Measurements from ENCODE around the gene STX11. TPM values are rescaled to one million over a fixed set of nuclear protein-coding genes. Genes with fewer than 3 reads are reported as not detected.
"Not testable (repeated sequence)": the region's sequence is repeated elsewhere in the genome, so short reads cannot be mapped to it uniquely, and the experiment has no call there.

STX11 gene
- polyA plus RNA-seq, 2 of the 4 experiments (the other 2 are of a cell fraction), result 0.36 to 0.78 TPM

DNA sequence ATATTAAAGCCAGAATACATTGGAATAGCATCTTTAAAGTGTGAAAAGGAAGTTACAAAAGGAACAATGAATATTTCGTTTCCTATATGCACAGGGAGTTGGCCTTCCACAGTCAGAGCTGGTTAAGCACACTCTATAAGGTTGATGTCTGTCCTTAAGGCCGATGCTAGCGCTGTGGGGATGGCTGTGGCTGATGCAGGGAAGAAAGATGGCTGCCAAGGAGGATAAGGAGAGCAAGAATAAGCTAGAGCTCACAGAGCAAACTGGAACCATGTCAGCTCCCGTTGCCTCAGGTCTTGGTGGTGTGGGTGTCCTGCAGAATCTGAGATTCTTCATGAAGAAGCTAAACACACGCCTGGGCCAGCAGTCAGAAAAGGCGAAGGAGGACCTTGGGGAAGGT lies 20.8 kb upstream of the STX11 start:
- no peak for ATAC-seq
- no peak overlapping the region for H3K4me2 ChIP-seq
- POLR2A ChIA-PET, result no interaction called here
- CTCF ChIA-PET, result interaction anchor here (1.2 kb wide), 1 partner anchor 34 kb away, joined by 3 read pairs; the partner anchor contains the start of gene SF3B5
- no peaks in the 10 kb centered on the region for H3K9me3 ChIP-seq
- 88% methylated on average over 6 of the region's 6 CpGs for WGBS (ENCODE audit: missing lambda C conversion rate)
- peaks cover 5% of the 10 kb centered on the region; the same call in 2 of the 3 replicates for H3K4me1 ChIP-seq
- TF ChIP-seq POLR2AphosphoS2 (conservative IDR thresholded peaks at IDR 0.05; ENCODE audit: low read length), result no peak
- no peak for TF ChIP-seq EHMT2 (IDR thresholded peaks at IDR 0.05; ENCODE audit: low read depth)
- TF ChIP-seq HOXB5 (CRISPR knock-in tag; IDR thresholded peaks at IDR 0.05), result no peak
- TF ChIP-seq ATOH8 (CRISPR knock-in tag; IDR thresholded peaks at IDR 0.05; ENCODE audit: low read depth), result no peak
- TF ChIP-seq CHD2 (IDR thresholded peaks at IDR 0.05; ENCODE audit: low read length, partially characterized antibody), result no peak
- no peak for TF ChIP-seq PBX3 (IDR thresholded peaks at IDR 0.05)
- TF ChIP-seq ZC3H11A (IDR thresholded peaks at IDR 0.05), result no peak
- TF ChIP-seq, protein P1, sequence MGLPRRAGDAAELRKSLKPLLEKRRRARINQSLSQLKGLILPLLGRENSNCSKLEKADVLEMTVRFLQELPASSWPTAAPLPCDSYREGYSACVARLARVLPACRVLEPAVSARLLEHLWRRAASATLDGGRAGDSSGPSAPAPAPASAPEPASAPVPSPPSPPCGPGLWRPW (IDR thresholded peaks at IDR 0.05), result no peak
- no peak for TF ChIP-seq ELK1 (IDR thresholded peaks at IDR 0.05; ENCODE audit: low read depth, low read length)
- TF ChIP-seq FOXS1 (CRISPR knock-in tag; IDR thresholded peaks at IDR 0.05), result no peak
- TF ChIP-seq RARB (CRISPR knock-in tag; IDR thresholded peaks at IDR 0.05), result no peak
- TF ChIP-seq JUNB (IDR thresholded peaks at IDR 0.05), result no peak
- TF ChIP-seq NFE2L2 (conservative IDR thresholded peaks at IDR 0.05; ENCODE audit: low read length), result no peak
- no peak for TF ChIP-seq TFCP2L1 (CRISPR knock-in tag; IDR thresholded peaks at IDR 0.05)
- no peak for TF ChIP-seq NPAS2 (CRISPR knock-in tag; IDR thresholded peaks at IDR 0.05; ENCODE audit: borderline replicate concordance)
- no peak for TF ChIP-seq MAFK (IDR thresholded peaks at IDR 0.05; ENCODE audit: partially characterized antibody)
- no peak for TF ChIP-seq RAD21 (conservative IDR thresholded peaks at IDR 0.05 in 1 of 2, IDR thresholded peaks at IDR 0.05 in 1 of 2)
- no peak for TF ChIP-seq FOSB (CRISPR knock-in tag; IDR thresholded peaks at IDR 0.05)
- DNase-seq (ENCODE audit: low read depth in 1 of 2, low spot score in 1 of 2), result no peak
- FAIRE-seq, result no peak
- H3K4me3 ChIP-seq, result no peak overlapping the region
- no peak overlapping the region for H3K27ac ChIP-seq

DNA sequence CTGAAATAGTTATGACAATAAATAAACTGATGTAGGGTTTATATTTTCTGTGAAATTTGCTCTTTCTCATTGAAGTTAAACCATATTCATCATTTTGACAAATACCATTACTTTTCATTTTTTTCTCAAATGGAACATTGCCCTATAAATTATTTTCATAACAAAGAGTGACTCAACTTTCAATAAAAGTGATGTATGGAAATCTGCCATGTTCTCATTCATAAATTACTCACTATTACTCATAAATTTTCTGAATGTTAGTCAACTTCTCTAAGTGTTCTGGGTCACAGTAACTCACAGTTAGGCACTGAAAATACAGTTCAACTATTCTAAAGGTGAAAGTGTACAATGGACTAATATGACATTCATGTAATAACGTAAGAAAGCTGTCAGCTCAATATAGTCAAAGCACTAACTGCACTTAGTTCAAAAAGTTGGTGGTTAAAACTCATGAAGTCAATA lies 19.0 kb upstream of the STX11 start:
- no peaks in the 10 kb centered on the region for H3K9me3 ChIP-seq
- FAIRE-seq (peak; percentile 76), DNase-seq (ENCODE audit: low read depth in 1 of 2, low spot score in 1 of 2) (peak; percentile 5 to 13), ATAC-seq (peak in 1 of 2 experiments; percentile 36; a peak in 1 of 6 replicates)
- TF ChIP-seq FOSL2 (IDR thresholded peaks at IDR 0.05), result peak; percentile 63; the same call in 1 of the 2 replicates
- peak; percentile 65 for TF ChIP-seq FOSL2 (CRISPR knock-in tag; IDR thresholded peaks at IDR 0.05)
- peak; percentile 72 for TF ChIP-seq JUNB (IDR thresholded peaks at IDR 0.05)
- no peak for TF ChIP-seq HDAC2 (IDR thresholded peaks at IDR 0.05)
- TF ChIP-seq PHF8 (IDR thresholded peaks at IDR 0.05; ENCODE audit: borderline replicate concordance, low read depth), result no peak
- no peak for TF ChIP-seq HOXB13 (CRISPR knock-in tag; IDR thresholded peaks at IDR 0.05; ENCODE audit: low read depth)
- TF ChIP-seq ZC3H11A (IDR thresholded peaks at IDR 0.05), result no peak
- CTCF ChIA-PET, result no interaction called here
- H3K4me2 ChIP-seq, result 0 out of 3 replicates have a peak overlapping the region, but pooled peaks have one; percentile 15
- POLR2A ChIA-PET, result no interaction called here
- 9% methylated on average over 1 of the region's 1 CpG for WGBS (ENCODE audit: missing lambda C conversion rate)
- no peak overlapping the region for H3K4me3 ChIP-seq
- peaks cover 5% of the 10 kb centered on the region; the same call in 2 of the 3 replicates for H3K4me1 ChIP-seq
- no peak overlapping the region for H3K27ac ChIP-seq

GRCh38 chr6:144132167-144132690 lies 18.1 kb upstream of the STX11 start:
- POLR2A ChIA-PET; H3K4me1 ChIP-seq; H3K27ac ChIP-seq; FAIRE-seq; CTCF ChIA-PET; DNase-seq (ENCODE audit: low read depth in 1 of 2, low spot score in 1 of 2); ATAC-seq; H3K9me3 ChIP-seq; H3K4me2 ChIP-seq; H3K4me3 ChIP-seq: not testable (repeated sequence)

All from A549 (cell line).